ENCODE results near the gene LIAS. TPM values are rescaled to one million over a fixed set of nuclear protein-coding genes. Genes with fewer than 3 reads are reported as not detected.

The LIAS gene
- total RNA-seq, 1 experiment from 2014 or later = 23.5 TPM

GRCh38 chr4:39451423-39452023, 7.3 kb upstream of the LIAS start:
- ATAC-seq (no peak), DNase-seq (ENCODE audit: low read depth, low spot score) (no peak)
- Histone ChIP-seq H2AFZ (ENCODE audit: low read depth, low read length, poor library complexity, severe bottlenecking) (no peak overlapping the region), H3K4me3 (replicated peaks in 1 of 2; ENCODE audit: low read depth in 1 of 2, low read length in 2 of 2) (no peak overlapping the region), H3K27me3 (ENCODE audit: insufficient read depth, low read length) (no peaks in the 10 kb centered on the region), H3K27ac (ENCODE audit: low read depth, low read length) (no peak overlapping the region), H4K20me1 (ENCODE audit: insufficient read depth) (peaks cover 62% of the 10 kb centered on the region), H3K9me3 (ENCODE audit: control insufficient read depth in 1 of 2, insufficient read depth in 1 of 2, low read depth in 1 of 2, low read length in 2 of 2) (no peaks in the 10 kb centered on the region), H3K79me2 (ENCODE audit: insufficient read depth, low read length) (peaks cover 42% of the 10 kb centered on the region), H3K36me3 (ENCODE audit: control insufficient read depth in 1 of 2, insufficient read depth in 2 of 2, low read length in 2 of 2) (peaks cover 48 to 59% of the 10 kb centered on the region in 2 experiments), H3K4me2 (ENCODE audit: low read length) (no peak overlapping the region), H3K9me2 (ENCODE audit: insufficient read depth) (no peaks in the 10 kb centered on the region), H3K4me1 (ENCODE audit: control insufficient read depth in 1 of 2, insufficient read depth in 2 of 2, low read length in 2 of 2) (no peaks in the 10 kb centered on the region), H3K9ac (ENCODE audit: low read length) (no peak overlapping the region)
- BruUV-seq (replicated peaks) = no TSS peak
- RAD21 ChIA-PET (ENCODE audit: low non-redundant PET in 1 of 2, low total read pairs in 2 of 2, uncharacterized antibody in 2 of 2, unreplicated experiment in 2 of 2) = interaction anchor here in 1 of 2 experiments (0.7 kb wide), 1 partner anchor 225 kb away, joined by 3 read pairs; no protein-coding TSS in a partner anchor
- CTCF ChIA-PET = no interaction called here
- TF ChIP-seq REST (IDR thresholded peaks at IDR 0.05; ENCODE audit: low read depth) = no peak
- no peak for TF ChIP-seq ZBTB33 (IDR thresholded peaks at IDR 0.05; ENCODE audit: extremely low read depth, insufficient replicate concordance, low read length)
- no peak for TF ChIP-seq ZNF274 (IDR thresholded peaks at IDR 0.05; ENCODE audit: low read depth, low read length)
- no peak for TF ChIP-seq EZH2 (IDR thresholded peaks at IDR 0.05)
- TF ChIP-seq POLR2AphosphoS5 (IDR thresholded peaks at IDR 0.05; ENCODE audit: low read depth, low read length) = no peak
- no peak for TF ChIP-seq TCF7L2 (IDR thresholded peaks at IDR 0.05; ENCODE audit: borderline replicate concordance, extremely low read depth, insufficient read depth, insufficient read length)
- TF ChIP-seq RAD21 (IDR thresholded peaks at IDR 0.05; ENCODE audit: low read depth) = no peak
- no peak for TF ChIP-seq CBX3 (IDR thresholded peaks at IDR 0.05; ENCODE audit: low read depth)
- no peak for TF ChIP-seq CEBPB (IDR thresholded peaks at IDR 0.05; ENCODE audit: low read depth)
- no peak for TF ChIP-seq ELF1 (IDR thresholded peaks at IDR 0.05; ENCODE audit: borderline replicate concordance, low read depth)
- TF ChIP-seq EZH2phosphoT487 (IDR thresholded peaks at IDR 0.05; ENCODE audit: borderline replicate concordance) = no peak
- TF ChIP-seq, protein P1, sequence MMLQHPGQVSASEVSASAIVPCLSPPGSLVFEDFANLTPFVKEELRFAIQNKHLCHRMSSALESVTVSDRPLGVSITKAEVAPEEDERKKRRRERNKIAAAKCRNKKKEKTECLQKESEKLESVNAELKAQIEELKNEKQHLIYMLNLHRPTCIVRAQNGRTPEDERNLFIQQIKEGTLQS (IDR thresholded peaks at IDR 0.05) = no peak
- no peak for TF ChIP-seq POLR2A (IDR thresholded peaks at IDR 0.05; ENCODE audit: borderline replicate concordance, extremely low read depth, insufficient read depth, insufficient read length)
- TF ChIP-seq ZFX (IDR thresholded peaks at IDR 0.05) = no peak
- TF ChIP-seq SRF (IDR thresholded peaks at IDR 0.05; ENCODE audit: low read depth) = no peak
- TF ChIP-seq CTCF (IDR thresholded peaks at IDR 0.05 in 2 of 3, conservative IDR thresholded peaks at IDR 0.05 in 1 of 3; ENCODE audit: borderline replicate concordance in 1 of 3, insufficient read depth in 1 of 3, low read depth in 2 of 3, low read length in 2 of 3) = no peak
- POLR2A ChIA-PET = no interaction called here
- intact Hi-C loops (cut with micrococcal nuclease) = loop anchor here (5.0 kb wide), 1 partner anchor 549 kb away; no protein-coding TSS in a partner anchor
